ENCODE measurements around the gene MBOAT1.
"Not testable (repeated sequence)": the region's sequence is repeated elsewhere in the genome, so short reads cannot be mapped to it uniquely, and the experiment has no call there.

MBOAT1 gene

DNA sequence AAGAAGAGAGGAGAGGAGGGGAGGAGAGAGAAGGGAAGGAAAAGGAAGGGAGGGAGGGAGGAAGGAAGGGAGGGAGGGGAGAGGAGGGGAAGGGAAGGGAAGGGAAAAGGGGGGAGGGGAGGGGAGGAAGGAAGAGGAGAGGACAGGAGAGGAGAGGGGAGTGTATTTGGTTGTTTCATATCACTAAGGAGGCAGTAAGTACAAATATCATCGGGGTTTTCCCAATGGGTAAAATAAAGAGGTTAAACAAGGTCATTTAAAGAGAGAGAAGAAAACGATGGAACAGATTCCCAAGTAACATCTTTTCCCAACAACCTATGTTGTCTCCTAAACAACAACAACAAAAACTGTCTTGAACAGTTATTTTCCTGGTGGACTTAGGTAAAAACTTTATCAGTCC is 43.6 kb downstream of the MBOAT1 start:
- no peak for DNase-seq

DNA sequence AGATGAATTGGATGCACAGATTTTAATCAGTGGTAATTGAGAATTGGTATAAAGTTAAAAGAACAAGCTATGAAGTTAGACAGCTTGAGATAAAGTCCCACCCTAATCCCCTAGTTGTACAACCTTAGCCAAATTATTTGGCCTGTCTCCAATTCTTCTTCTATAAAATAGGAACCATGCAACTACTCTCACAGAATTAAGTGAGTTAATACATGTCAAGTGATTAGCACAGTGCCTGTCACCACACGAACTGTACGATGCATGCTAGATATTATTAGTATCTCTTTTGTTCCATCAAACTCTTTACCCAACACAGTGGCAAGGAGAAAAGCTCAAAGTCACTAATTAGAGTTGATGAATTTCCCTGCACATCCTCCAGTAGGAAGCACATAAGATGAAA is 44.7 kb downstream of the MBOAT1 start:
- no peak for DNase-seq

DNA sequence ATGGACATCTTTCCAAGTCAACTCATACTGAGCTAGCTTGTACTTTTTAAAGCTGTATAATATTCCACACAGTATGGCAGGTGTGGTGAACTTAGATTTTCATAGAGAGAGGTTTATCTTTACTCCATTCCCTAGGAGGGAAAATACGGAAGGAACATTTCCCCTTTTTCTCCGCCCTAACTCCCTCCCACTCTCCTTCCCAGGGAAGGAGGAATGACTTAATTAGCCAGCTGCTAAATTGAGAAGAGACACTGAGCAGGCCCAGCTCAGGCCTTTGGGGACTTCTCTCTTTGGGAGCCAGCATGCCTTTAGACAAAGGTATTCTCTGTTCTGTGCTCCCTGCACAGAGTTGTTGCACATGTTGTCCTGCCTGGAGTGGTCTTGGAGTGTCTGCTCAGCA is 46.1 kb downstream of the MBOAT1 start:
- no peak for DNase-seq

DNA sequence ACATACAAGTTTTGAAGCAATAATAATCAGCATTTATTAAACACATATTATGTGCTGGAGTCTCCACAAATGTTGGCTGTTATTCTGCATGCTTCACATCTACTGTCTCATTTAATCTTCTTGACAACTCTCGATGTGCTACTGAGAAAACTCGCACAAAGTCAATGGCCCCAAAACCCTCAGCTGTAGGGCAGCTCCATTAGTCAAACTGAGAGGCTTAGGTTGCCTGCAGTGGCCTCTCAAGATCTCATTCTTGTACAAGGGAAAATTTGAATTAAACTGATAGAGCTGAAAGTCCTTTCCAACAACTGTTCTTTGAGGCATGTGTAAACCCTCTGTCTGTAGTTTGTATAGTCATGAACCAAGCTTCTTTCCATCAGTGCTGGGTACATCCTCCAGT is 49.8 kb downstream of the MBOAT1 start:
- no peak for DNase-seq

DNA sequence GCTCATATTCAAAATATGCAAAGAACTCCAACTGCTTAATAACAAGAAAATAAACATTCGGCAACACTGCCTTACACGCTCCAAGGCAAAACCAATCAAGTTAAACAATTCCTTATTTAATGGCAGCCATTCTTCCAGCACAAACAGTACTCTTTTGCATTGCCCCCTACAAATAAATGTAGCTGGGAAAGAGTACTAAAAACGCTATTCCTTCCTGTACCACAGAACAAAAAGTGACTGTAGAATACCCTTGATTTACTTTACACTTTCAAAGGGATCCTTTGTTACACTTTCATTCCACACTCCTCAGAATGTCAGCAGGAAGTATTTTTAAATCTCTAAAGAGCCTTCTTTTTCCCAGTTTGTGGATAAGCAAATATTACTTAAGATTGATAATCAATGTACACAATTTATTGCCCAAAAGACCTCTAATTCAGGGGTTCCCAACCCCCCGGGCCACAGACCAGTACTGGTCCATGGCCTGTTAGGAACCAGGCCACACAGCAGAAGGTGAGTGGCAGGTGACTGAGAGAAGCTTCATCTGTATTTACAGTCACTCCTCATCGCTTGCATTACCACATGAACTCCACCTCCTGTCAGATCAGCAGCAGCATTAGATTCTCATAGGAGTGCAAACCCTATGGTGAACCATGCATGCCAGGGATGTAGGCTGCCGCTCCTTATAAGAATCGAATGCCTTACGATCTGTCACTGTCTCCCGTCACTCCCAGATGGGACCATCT is 51.6 kb downstream of the MBOAT1 start:
- no peak for DNase-seq

DNA sequence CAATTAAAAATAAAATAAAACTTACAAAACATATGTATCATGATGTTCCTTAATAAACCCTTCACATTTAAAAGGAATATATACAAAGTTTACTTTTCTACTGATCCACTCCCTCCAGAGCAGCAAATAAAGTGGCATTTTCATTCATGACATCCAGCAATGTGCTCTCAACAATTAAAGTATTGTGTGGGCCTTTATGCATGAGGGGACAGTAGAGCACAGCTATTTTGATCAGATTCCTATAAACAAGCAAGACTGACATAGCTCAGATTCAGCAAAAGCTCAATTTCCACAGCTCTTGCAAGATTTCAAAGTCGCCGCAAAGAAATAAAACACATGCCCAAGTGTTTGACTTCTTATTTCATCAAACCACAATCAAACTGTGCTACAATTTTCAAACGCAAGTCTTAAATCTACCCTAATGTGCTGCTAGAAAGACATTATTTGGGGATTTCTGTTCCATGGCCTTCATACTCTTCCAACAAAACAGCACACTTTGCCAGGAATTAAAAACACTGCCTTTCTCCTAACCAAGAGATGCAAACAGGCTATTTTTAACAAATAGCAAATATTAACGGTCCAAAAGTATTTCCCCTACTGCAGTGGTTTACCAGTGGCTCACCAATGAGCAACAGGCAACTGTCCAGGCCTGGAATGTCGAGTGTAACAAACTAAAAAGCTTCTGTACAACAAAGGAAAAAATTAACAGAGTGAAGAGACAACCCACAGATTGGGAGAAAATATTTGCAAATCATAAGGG is 52.3 kb downstream of the MBOAT1 start:
- peak; percentile 16 for DNase-seq

DNA sequence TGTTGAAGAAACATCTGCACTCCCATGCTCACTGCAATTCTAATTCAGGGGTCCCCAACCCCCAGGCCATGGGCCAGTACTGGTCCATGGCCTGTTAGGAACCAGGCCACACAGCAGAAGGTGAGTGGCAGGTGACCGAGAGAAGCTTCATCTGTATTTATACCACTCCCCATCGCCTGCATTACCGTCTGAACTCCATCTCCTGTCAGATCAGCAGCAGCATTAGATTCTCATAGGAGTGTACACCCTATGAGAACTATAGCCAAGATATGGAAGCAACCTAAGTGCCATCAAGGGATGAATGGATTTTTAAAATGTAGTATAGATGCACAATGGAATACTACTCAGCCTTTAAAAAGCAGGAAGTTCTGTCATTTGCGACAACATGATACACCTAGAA is 53.2 kb downstream of the MBOAT1 start:
- no peak for DNase-seq

DNA sequence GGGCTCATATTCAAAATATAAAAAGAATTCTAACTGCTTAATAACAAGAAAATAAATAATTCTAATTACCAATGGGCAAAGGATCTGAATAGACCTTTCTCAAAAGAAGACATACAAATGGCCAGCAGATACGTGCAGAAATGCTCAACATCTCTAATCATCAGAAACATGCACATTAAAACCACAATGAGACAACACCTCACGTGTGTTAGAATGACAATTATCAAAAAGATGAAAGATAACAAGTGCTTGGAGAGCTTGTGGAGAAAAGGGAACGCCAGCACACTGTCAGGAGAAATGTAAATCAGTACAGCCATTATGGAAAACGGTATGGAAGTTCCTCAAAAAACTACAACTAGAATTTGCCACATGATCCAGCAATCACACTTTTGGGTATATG is 53.6 kb downstream of the MBOAT1 start:
- DNase-seq: no peak

DNA sequence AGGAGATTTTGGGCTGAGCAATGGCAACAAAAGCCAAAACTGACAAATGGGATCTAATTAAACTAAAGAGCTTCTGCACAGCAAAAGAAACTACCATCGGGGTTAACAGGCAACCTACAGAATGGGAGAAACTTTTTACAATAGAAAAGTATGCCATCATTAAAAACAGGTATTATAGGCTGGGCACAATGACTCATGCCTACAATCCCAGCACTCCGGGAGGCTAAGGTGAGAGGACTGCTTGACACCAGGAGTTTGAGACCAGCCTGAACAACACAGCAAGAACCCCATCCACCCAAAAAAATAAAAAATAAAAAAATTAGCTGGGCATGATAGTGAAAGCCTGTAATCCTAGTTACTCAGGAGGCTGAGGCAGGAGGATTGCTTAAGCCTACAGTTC is 55.4 kb downstream of the MBOAT1 start:
- no peak for DNase-seq

DNA sequence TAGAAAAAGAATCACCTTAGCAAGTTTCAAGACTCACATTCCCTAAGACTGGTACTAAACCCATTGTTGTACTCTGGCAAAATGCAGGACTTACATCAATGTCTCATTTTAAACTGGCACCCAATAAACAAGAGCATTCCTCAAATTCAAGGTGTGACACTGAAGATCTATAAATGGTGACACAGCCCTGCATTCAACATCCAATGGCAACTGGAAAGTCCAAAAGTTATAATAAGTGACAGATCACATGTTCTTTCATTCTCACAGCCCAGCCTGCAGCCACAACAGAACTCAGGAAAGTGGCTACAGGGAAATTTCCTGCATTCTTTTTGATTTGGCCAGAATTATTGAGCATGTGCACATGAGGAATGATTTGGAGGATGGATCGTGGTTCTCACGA is 57.5 kb downstream of the MBOAT1 start:
- DNase-seq: no peak

DNA sequence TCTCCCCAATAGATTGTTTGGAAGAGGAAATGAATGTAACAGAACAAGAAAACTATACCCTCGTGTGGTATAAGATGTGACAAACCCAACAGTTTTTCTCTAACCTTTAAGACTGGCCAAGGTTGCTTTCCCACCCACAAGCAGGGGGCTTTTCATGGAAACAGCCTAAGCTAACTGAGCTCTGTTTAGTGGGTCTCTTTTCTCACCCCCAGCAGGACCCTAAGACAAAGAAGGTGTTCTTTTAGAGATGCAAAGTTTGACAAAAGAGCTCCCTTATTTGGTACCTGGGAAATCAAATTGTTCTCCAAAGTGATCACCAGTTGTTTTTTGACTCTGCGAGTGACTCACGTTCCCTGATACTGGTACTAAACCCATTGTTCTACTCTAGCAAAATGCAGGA is 59.1 kb downstream of the MBOAT1 start:
- DNase-seq: no peak

DNA sequence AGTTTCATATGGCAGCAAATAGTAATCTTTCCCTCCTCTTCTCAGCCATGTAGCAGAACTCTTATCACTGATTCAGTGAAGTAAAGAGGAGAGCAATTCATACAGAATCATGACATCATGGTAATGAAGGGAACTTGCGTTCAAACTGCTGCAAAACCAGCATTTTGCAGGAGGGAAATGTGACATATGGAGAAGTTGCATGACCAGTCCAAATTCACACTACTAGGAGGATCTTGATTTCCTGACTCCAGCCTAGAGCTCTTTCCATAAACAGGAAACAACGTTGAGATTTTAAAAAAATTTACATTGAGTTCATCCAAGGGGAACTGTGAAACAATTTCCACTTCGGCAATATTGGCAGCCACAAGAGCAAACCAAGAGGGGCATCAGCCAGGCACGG is 63.8 kb downstream of the MBOAT1 start:
- DNase-seq: no peak

DNA sequence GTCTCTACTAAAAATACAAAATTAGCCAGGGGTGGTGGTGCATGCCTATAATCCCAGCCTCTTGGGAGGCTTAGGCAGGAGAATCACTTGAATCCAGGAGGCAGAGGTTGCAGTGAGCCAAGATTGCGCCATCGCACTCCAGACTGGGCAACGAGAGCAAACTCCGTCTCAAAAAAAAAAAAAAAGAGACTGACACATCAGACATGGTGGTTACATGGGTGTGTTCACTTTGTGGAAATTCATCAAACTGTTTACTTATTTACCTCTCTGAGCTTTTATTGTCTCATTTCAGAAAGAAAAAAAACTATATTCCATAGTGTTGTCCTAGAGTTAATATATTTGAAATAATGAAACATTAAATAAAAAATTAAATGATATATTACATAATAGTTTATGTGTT is 64.8 kb downstream of the MBOAT1 start:
- no peak for DNase-seq

DNA sequence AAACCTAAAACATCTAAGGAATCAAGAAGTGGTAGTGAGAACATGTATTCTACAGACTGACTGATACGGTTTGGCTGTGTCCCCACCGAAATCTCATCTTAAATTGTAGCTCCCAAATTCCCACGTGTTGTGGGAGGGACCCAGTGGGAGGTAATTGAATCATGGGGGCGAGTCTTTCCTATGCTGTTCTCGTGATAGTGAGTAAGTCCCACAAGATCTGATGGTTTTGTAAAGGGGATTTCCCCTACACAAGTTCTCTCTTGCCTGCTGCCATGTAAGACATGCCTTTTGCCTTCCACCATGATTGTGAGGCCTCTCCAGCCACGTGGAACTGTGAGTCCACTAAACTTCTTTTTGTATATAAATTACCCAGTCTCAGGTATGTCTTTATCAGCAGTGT is 65.4 kb downstream of the MBOAT1 start:
- DNase-seq: not testable (repeated sequence)

DNA sequence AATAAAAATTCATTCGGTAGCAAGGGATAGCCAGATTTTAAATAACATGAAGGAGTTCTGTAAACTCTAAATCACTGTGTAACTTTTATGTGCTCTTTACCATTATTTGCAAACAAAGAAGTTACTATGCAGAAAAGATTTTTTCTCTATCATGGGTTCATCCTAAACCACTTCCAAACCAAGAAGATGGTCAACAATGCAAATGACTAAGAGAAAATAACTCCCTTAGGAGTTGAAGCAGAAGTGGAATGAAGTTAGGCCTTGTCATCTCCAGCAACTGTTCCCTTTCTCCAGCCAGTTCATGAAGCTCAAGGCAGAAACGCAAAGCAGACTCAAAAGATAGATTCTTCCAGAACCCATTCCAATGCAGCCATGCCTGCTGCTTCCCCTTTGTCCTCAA is 66.0 kb downstream of the MBOAT1 start:
- no peak for DNase-seq

DNA sequence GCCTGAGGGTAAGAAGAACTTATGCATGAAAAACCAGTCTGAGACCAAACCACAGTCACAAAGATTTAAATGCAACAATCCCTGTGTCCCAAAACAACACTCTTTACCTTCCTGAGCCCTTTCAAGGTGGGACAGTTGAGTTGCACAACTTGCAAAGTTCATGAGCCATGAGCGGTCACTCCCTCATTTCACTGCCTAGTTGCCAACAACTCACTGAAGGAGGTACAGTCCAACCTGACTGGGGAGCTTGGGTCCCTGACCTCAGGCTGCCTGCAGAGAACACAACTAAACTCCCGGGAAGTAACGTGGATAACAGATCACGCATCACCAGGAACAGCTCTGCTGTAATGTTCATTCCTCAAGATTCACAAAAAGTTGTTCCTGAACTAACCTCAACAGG is 69.4 kb downstream of the MBOAT1 start:
- DNase-seq: no peak

DNA sequence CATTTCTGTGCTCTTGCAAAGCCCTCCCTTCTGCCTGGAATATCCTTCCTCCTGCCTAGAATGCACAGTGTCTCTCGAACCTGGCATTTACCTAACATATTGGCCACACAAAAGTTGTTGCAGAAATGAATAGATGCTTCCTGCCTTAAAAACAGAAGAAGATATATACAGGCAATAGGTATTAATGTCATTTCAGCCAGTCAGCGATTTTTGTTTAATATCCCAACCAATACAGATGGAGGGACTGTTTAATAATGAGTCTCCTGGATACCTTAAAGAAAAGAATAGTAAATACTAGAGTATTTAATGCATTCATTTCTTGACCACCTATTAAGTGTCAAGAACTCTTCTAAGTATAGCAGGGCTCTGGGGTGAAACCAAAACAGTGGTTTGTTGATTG is 70.3 kb downstream of the MBOAT1 start:
- no peak for DNase-seq

DNA sequence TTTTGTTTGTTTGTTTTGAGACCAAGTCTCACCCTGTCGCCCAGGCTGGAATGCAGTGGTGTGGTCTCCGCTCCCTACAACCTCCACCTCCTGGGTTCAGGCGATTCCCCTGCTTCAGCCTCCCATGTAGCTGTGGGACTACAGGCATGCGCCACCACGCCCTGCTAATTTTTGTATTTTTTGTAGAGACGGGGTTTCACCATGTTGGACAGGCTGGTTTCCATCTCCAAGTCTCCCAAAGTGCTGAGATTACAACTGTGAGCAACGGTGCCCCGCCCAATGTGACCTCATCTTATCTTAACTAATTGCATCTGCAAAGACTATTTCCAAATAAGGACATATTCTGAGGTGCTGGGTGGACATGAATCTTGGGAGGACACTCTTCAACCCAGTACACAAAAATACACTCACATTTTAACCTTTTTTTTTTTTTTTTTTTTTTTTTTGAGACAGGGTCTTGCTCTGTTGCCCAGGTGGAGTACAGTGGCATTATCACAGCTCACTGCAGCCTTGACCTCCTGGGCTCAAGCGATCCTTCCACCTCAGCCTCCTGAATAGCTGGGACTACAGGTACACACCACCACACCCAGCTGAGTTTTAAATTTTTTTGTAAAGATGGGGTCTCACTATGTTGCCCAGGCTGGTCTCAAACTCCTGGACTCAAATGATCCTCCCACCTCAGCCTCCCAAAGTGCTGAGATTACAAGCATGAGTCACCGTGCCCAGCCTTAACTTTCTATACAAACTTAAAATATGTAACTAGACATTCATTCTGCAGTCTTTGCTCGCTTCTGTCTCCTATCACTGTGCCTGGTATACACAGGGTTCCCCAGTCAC is 72.9 kb downstream of the MBOAT1 start:
- DNase-seq: not testable (repeated sequence)

DNA sequence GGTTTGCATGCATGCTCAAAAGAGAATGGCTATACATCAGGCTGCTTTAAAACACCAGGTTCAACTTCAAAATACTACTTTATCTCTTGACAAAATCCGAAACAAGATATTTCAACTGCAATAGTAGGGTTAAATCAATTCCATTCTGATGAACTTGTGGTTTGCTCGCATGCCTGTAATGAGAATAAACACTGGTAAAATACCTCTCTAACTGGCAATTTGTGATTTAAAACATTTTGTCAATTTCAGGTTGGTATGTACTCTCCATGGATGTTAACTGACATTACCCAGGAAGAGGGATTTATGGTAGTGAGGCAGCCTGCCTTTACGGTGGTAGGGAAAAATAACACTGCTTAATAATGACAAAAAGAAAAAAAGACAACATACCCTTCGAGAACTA is 74.4 kb downstream of the MBOAT1 start:
- DNase-seq: no peak

DNA sequence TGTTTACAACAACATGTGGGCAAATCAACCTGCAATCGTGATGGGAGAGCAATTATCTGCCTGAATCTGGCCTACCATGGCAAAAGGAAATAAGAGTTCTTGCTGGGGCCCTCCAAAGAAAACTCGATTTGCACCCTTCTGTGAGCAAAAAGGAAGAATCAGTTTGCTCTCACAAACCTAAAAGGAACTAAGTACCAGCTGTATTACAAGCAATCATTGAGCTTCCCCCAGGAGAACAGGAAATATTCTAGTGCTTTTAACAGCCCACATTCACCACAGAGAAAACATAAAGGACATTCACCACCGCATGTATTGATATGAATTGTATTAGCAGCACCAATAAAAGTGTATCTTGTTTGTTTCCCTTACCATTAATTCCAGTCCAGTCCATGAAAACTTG is 75.0 kb downstream of the MBOAT1 start:
- DNase-seq: no peak

DNA sequence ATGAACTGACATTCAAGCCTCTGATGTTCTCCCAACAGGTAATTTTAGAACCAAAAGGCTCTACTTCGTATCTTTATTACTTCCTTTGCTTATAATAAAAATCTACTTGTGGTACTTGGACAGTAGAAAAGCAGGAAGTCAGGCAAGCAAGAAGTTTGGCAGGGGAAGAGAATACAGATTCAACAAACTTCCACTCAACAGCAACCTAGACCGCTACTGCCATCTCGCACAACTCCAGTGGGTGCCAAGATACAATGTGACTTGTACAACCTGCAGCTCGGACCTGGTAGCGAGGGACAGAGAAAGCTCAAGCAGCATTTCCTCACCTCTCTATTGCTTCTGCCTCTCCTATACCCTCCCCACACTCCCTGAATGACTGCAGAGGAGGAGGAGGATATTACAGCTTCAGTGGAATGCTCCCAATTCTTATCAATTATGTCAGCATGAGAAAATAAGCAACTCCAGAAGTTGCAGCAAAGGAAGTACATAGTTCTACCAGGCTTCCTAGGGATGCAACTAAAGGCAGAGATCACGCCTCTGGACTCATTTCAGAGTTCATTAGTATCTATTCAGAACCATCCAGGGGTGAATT is 76.5 kb downstream of the MBOAT1 start:
- no peak for DNase-seq

DNA sequence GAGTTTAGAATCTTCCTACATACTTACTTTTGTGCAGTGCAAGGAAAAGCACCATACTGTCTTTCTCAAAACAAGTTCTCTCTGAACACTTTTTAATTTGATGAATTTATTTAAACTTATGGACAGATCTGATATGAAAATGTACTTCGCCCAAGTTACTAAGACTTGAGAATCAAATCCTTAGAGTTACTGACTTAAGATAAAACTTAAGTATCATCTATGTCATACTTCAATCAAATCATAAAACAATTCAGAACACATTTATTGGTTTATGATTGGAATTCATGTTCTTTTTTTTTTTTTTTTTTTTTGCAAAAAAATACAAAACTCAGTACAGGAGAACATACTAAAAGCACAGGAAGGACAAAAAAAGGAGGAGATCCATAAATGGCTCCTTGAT is 77.7 kb downstream of the MBOAT1 start:
- no peak for DNase-seq
